KMS-11 (cell line): ENCODE measurements around the gene FOXJ3.

ENCODE experiments used
- H2AFZ ChIP-seq: fragments of 200-600 bp; sonication (generic); 2 replicates; pipeline ENCODE4 v1.6.1; 2016; ENCODE audit warnings: antibody characterized with exemption, mixed run types, low read depth
- H3K27ac ChIP-seq: fragments of 200-600 bp; sonication (generic); 2 replicates; pipeline ENCODE4 v1.6.1; 2016; ENCODE audit warnings: mild to moderate bottlenecking, mixed run types
- H3K27me3 ChIP-seq: fragments of 200-600 bp; sonication (generic); 2 replicates; pipeline ENCODE4 v1.6.1; 2017; ENCODE audit warnings: mild to moderate bottlenecking, low read depth, mixed run types, moderate library complexity; ENCODE audit not compliant: insufficient read depth
- H3K36me3 ChIP-seq: fragments of 200-600 bp; sonication (generic); 2 replicates; pipeline ENCODE4 v1.6.1; 2017; ENCODE audit warnings: mild to moderate bottlenecking, mixed run types; ENCODE audit not compliant: insufficient read depth
- H3K4me1 ChIP-seq: fragments of 200-600 bp; sonication (generic); 2 replicates; pipeline ENCODE4 v1.6.1; 2016; ENCODE audit warnings: mild to moderate bottlenecking, low read depth, mixed run types; ENCODE audit not compliant: poor library complexity, severe bottlenecking
- H3K4me2 ChIP-seq: fragments of 200-600 bp; sonication (generic); 2 replicates; pipeline ENCODE4 v1.7.0; 2016; ENCODE audit warnings: mild to moderate bottlenecking, mixed run types
- H3K4me3 ChIP-seq: fragments of 200-600 bp; sonication (generic); IDR thresholded peaks from 2 replicates; pipeline ENCODE4 v1.6.1; 2017; ENCODE audit warnings: low read depth, low read length, mixed read lengths; ENCODE audit not compliant: insufficient read depth
- H3K79me2 ChIP-seq: fragments of 200-600 bp; sonication (generic); 2 replicates; pipeline ENCODE4 v1.6.1; 2016; ENCODE audit warnings: low read depth, mixed run types; ENCODE audit not compliant: insufficient read depth
- H3K9ac ChIP-seq: fragments of 200-600 bp; sonication (generic); 2 replicates; pipeline ENCODE4 v1.6.1; 2016; ENCODE audit warnings: mild to moderate bottlenecking, mixed run types
- H4K20me1 ChIP-seq: fragments of 200-600 bp; sonication (generic); 2 replicates; pipeline ENCODE4 v1.6.1; 2016; ENCODE audit warnings: mild to moderate bottlenecking, mixed run types; ENCODE audit not compliant: insufficient read depth
- CTCF ChIP-seq: fragments of 200-600 bp; sonication (generic); conservative IDR thresholded peaks from 2 replicates; pipeline ENCODE4 v1.6.1; 2017; ENCODE audit warnings: low read depth, mild to moderate bottlenecking, antibody characterized with exemption, low read length, moderate library complexity, mixed read lengths

FOXJ3 gene

GRCh38 chr1:42260376-42261070, 74.5 kb downstream of the FOXJ3 start:
- Histone ChIP-seq H3K4me3 (peak overlapping the region; percentile 16), H3K4me1 (peaks cover 72% of the 10 kb centered on the region), H2AFZ (no peak overlapping the region), H3K27ac (peak overlapping the region; percentile 57), H3K79me2 (peaks cover 47% of the 10 kb centered on the region), H3K36me3 (no peaks in the 10 kb centered on the region), H3K27me3 (no peaks in the 10 kb centered on the region), H4K20me1 (0 out of 2 replicates have a peak, but pooled peaks cover 8% of the 10 kb centered on the region), H3K9ac (no peak overlapping the region), H3K4me2 (peak overlapping the region; percentile 89)
- no peak for TF ChIP-seq CTCF

GRCh38 chr1:42259739-42260064, 75.3 kb downstream of the FOXJ3 start:
- Histone ChIP-seq H3K36me3 (no peaks in the 10 kb centered on the region), H3K4me2 (peak overlapping the region; percentile 89), H3K9ac (peak overlapping the region; percentile 6; the same call in 1 of the 2 replicates), H3K4me3 (peak overlapping the region; percentile 16), H3K27ac (peak overlapping the region; percentile 57), H3K79me2 (peaks cover 55% of the 10 kb centered on the region), H4K20me1 (peaks cover 13% of the 10 kb centered on the region; the same call in 1 of the 2 replicates), H3K27me3 (no peaks in the 10 kb centered on the region), H2AFZ (no peak overlapping the region), H3K4me1 (peaks cover 72% of the 10 kb centered on the region)
- no peak for TF ChIP-seq CTCF

GRCh38 chr1:42259059-42259738, 75.8 kb downstream of the FOXJ3 start:
- no peaks in the 10 kb centered on the region for H3K27me3 ChIP-seq
- peaks cover 72% of the 10 kb centered on the region for H3K4me1 ChIP-seq
- no peak overlapping the region for H3K4me3 ChIP-seq
- peak overlapping the region; percentile 6; the same call in 1 of the 2 replicates for H3K9ac ChIP-seq
- no peaks in the 10 kb centered on the region for H3K36me3 ChIP-seq
- peak overlapping the region; percentile 89 for H3K4me2 ChIP-seq
- TF ChIP-seq CTCF: no peak
- peaks cover 55% of the 10 kb centered on the region for H3K79me2 ChIP-seq
- peak overlapping the region; percentile 57 for H3K27ac ChIP-seq
- H2AFZ ChIP-seq: no peak overlapping the region
- peaks cover 13% of the 10 kb centered on the region; the same call in 1 of the 2 replicates for H4K20me1 ChIP-seq

- H3K27ac ChIP-seq: peak overlapping the region; percentile 57; the same call in 1 of the 2 replicates
- H3K4me1 ChIP-seq: peaks cover 72% of the 10 kb centered on the region
- H2AFZ ChIP-seq: no peak overlapping the region
- TF ChIP-seq CTCF: no peak
- peak overlapping the region; percentile 34 for H3K4me3 ChIP-seq
- no peak overlapping the region for H3K9ac ChIP-seq
- no peaks in the 10 kb centered on the region for H3K27me3 ChIP-seq
- H3K36me3 ChIP-seq: no peaks in the 10 kb centered on the region
- H3K4me2 ChIP-seq: peak overlapping the region; percentile 89
- peaks cover 13% of the 10 kb centered on the region; the same call in 1 of the 2 replicates for H4K20me1 ChIP-seq
- H3K79me2 ChIP-seq: peaks cover 49% of the 10 kb centered on the region
Measured at GRCh38 chr1:42258218-42258617, 76.8 kb downstream of the FOXJ3 start.
